IMR-90 (cell line): ENCODE data around the gene ARHGAP5. TPM values are rescaled to one million over a fixed set of nuclear protein-coding genes. Genes with fewer than 3 reads are reported as not detected.
A peak's percentile ranks its signal among the peaks of the same experiment; 100 is the strongest.

ENCODE experiments used
- ATAC-seq: fragments of 200-7000 bp; cut with Tn5 transposase; 2 replicates; pipeline ENCODE4 v1.9.1; 2020; ENCODE audit warnings: low read depth, mild to moderate bottlenecking, moderate library complexity
- BruUV-seq: library from RNA; stranded (reverse); fragments of 400-500 nt; replicated peaks from 2 replicates; lab custom pipeline; 2021; lab: Mats Ljungman, UMichigan
- CTCF ChIA-PET: fragments of 300-600 bp; formaldehyde crosslinking; extraction: SDS; loops from one replicate; lab custom pipeline; 2021; ENCODE audit warnings: antibody characterized with exemption; lab: Yijun Ruan, JAX
- POLR2A ChIA-PET: fragments of 300-600 bp; sonication (Branson Sonifier 250); formaldehyde crosslinking; loops from one replicate; lab custom pipeline; 2022; ENCODE audit warnings: antibody characterized with exemption; ENCODE audit not compliant: unreplicated experiment; lab: Charles Lee
- DNase-seq: peaks from one replicate; pipeline ENCODE4 v3.0.0; 2013
- H2AFZ ChIP-seq: replicated peaks from 2 replicates; pipeline ENCODE3; 2013; ENCODE audit warnings: low read length, mild to moderate bottlenecking; ENCODE audit not compliant: poor library complexity
- H2AK5ac ChIP-seq: 2 replicates; pipeline ENCODE4 v1.6.1; 2013; ENCODE audit warnings: low read depth, low read length, inconsistent platforms
- H2AK9ac ChIP-seq: replicated peaks from 2 replicates; pipeline ENCODE3; 2013; ENCODE audit warnings: mild to moderate bottlenecking, low read depth, low read length, moderate library complexity; ENCODE audit not compliant: poor library complexity
- H2BK120ac ChIP-seq: 2 replicates; pipeline ENCODE4 v1.6.1; 2013; ENCODE audit warnings: low read depth, low read length, inconsistent platforms
- H2BK15ac ChIP-seq: 3 replicates; pipeline ENCODE4 v1.6.1; 2013; ENCODE audit warnings: low read depth, low read length, inconsistent platforms
- H2BK20ac ChIP-seq: 2 replicates; pipeline ENCODE4 v1.6.1; 2013; ENCODE audit warnings: low read depth, mild to moderate bottlenecking, inconsistent platforms, low read length, moderate library complexity
- H2BK5ac ChIP-seq: 2 replicates; pipeline ENCODE4 v1.6.1; 2013; ENCODE audit warnings: mild to moderate bottlenecking, low read depth, low read length, inconsistent platforms; ENCODE audit not compliant: poor library complexity, severe bottlenecking
- H3K14ac ChIP-seq: replicated peaks from 2 replicates; pipeline ENCODE4 v1.6.1; 2013; ENCODE audit warnings: low read depth, low read length, inconsistent platforms
- H3K18ac ChIP-seq: 2 replicates; pipeline ENCODE4 v1.6.1; 2013; ENCODE audit warnings: low read depth, low read length, control low read depth
- H3K23ac ChIP-seq: 2 replicates; pipeline ENCODE4 v1.6.1; 2013; ENCODE audit warnings: low read depth, low read length, inconsistent platforms
- H3K27ac ChIP-seq: 2 replicates; pipeline ENCODE4 v1.5.1; 2013; ENCODE audit warnings: mild to moderate bottlenecking, control low read depth, low read length; ENCODE audit not compliant: insufficient read depth
- H3K27me3 ChIP-seq: 2 replicates; pipeline ENCODE4 v1.6.1; 2013; ENCODE audit warnings: low read length; ENCODE audit not compliant: control insufficient read depth, insufficient read depth
- H3K36me3 ChIP-seq: 2 replicates; pipeline ENCODE4 v1.6.1; 2013; ENCODE audit warnings: low read length, mixed read lengths; ENCODE audit not compliant: control insufficient read depth, insufficient read depth
- H3K4ac ChIP-seq: 2 replicates; pipeline ENCODE4 v1.6.1; 2013; ENCODE audit warnings: low read depth, low read length, inconsistent platforms
- H3K4me1 ChIP-seq: 2 replicates; pipeline ENCODE4 v1.6.1; 2013; ENCODE audit warnings: low read length, mixed read lengths; ENCODE audit not compliant: control insufficient read depth, insufficient read depth
- H3K4me2 ChIP-seq: 2 replicates; pipeline ENCODE4 v1.6.1; 2013; ENCODE audit warnings: low read depth, mild to moderate bottlenecking, control low read depth, low read length, moderate library complexity
- H3K4me3 ChIP-seq: 2 replicates; pipeline ENCODE4 v1.5.1; 2013; ENCODE audit warnings: low read depth, mild to moderate bottlenecking, control low read depth, low read length, moderate library complexity; ENCODE audit not compliant: insufficient read depth
- H3K56ac ChIP-seq: 2 replicates; pipeline ENCODE4 v1.6.1; 2013; ENCODE audit warnings: low read length, inconsistent platforms; ENCODE audit not compliant: insufficient read depth; ENCODE audit errors: extremely low read depth
- H3K79me1 ChIP-seq, 2 experiments: 2 replicates each; pipeline ENCODE4 v1.6.1; 2013; ENCODE audit warnings: low read length in 2 of 2, inconsistent platforms in 1 of 2, low read depth in 1 of 2
- H3K9ac ChIP-seq: 2 replicates; pipeline ENCODE4 v1.6.1; 2013; ENCODE audit warnings: low read depth, low read length, control low read depth
- H3K9me1 ChIP-seq: 2 replicates; pipeline ENCODE4 v1.6.1; 2013; ENCODE audit warnings: low read length, inconsistent platforms; ENCODE audit not compliant: insufficient read depth
- H3K9me3 ChIP-seq: 2 replicates; pipeline ENCODE4 v1.6.1; 2013; ENCODE audit warnings: low read length; ENCODE audit not compliant: control insufficient read depth, insufficient read depth
- H4K20me1 ChIP-seq: 2 replicates; pipeline ENCODE4 v1.6.1; 2013; ENCODE audit warnings: low read length, inconsistent platforms; ENCODE audit not compliant: insufficient read depth
- H4K5ac ChIP-seq: 2 replicates; pipeline ENCODE4 v1.6.1; 2013; ENCODE audit warnings: mild to moderate bottlenecking, low read depth, low read length, control low read depth
- H4K8ac ChIP-seq, 2 experiments: 2 replicates each; pipeline ENCODE4 v1.6.1; 2013; ENCODE audit warnings: low read depth in 2 of 2, low read length in 2 of 2, control low read depth in 1 of 2, inconsistent platforms in 1 of 2
- H4K91ac ChIP-seq: 2 replicates; pipeline ENCODE4 v1.6.1; 2013; ENCODE audit warnings: low read depth, low read length, inconsistent platforms; ENCODE audit not compliant: insufficient read depth
- BHLHE40 ChIP-seq: fragments of 150-350 bp; IDR thresholded peaks from 2 replicates; pipeline ENCODE4 v1.6.1; 2016; ENCODE audit warnings: mild to moderate bottlenecking, low read depth, low read length
- CEBPB ChIP-seq: IDR thresholded peaks from 2 replicates; pipeline ENCODE4 v1.6.1; 2012; ENCODE audit warnings: low read depth, low read length, improper control_type of control experiment
- MAFK ChIP-seq: IDR thresholded peaks from 2 replicates; pipeline ENCODE4 v1.6.1; 2012; ENCODE audit warnings: low read depth, low read length, improper control_type of control experiment
- whole genome bisulfite sequencing, 2 experiments: methylation state at CpG; one replicate each; pipeline versions ENCODE4 v1.1.5 to v1.1.7; 2013; ENCODE audit warnings: missing lambda C conversion rate in 2 of 2; ENCODE audit not compliant: insufficient read length in 1 of 2; ENCODE audit errors: extremely low coverage in 2 of 2; 5-methylcytosine and 5-hydroxymethylcytosine counted together
- dilution Hi-C: fragments of 300-500 bp; cut with HindIII; formaldehyde crosslinking; loops from one replicate; pipeline ENCODE4 v1.14.3; 2018; ENCODE audit warnings: low sequenced_read_pairs; ENCODE audit not compliant: unreplicated experiment
- in situ Hi-C: fragments of 300-500 bp; cut with MboI; formaldehyde crosslinking; loops from 3 replicates; pipeline ENCODE4 v1.14.3; 2019; ENCODE audit warnings: low sequenced_read_pairs, inconsistent platforms, mixed read lengths
- intact Hi-C: fragments of 100-400 bp; cut with micrococcal nuclease; formaldehyde crosslinking; loops from 2 replicates; pipeline ENCODE4 v1.10.0; 2022
- polyA plus RNA-seq, 3 experiments: library from polyadenylated mRNA; depleted of rRNA; stranded (reverse); fragments of >200 nt; gene quantifications; 2 replicates each; pipeline ENCODE4 v1.2.3, GENCODE V29; 2012; ENCODE audit warnings: low replicate concordance in 1 of 3
- total RNA-seq: library from RNA; depleted of rRNA; stranded (reverse); fragments of >200 nt; gene quantifications from 2 replicates; pipeline ENCODE4 v1.2.3, GENCODE V29; 2012

The ARHGAP5 gene
- total and polyA plus RNA-seq, 2 of the 4 experiments (the other 2 are of a cell fraction): 7.4 to 45.3 TPM

DNA sequence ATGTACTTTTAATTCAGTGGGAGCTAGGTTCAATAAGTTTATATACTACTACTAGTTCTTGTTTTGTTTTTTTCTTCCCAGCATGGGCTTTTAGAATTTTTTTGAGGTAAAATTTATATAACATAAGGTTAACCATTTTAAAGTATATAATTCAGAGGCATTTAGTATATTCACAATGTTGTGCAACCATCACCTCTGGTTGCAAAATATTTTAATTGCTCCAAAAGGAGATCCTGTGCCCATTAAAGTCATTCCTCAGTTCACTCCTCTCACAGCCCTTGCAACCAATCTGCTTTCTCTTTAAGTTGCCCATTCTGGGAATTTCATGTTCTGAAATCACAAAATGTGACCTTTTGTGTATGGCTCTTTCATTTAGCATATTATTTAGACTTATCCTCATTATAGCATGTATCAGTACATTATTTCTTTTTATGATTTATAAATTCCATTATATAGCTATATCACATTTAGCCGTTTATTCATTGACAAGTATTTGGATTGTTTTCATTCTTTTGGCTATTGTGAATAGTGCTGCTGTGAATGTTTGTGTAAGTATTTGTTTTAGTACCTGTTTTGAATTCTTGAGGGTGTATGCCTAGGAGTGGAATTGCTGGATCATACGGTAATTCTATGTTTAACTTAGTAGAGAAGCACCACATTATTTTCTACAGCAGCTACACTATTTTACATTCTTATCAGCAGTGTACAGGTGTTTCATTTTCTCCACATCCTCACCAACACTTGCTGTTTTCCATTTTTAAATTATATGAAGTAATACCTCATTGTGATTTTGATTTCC, 59.1 kb downstream of the ARHGAP5 start:
- Histone ChIP-seq H4K5ac (no peak overlapping the region), H3K56ac (no peak overlapping the region), H3K9me1 (no peaks in the 10 kb centered on the region), H2BK5ac (no peak overlapping the region), H3K4ac (no peak overlapping the region), H4K20me1 (peaks cover 12% of the 10 kb centered on the region; the same call in 1 of the 2 replicates), H2BK20ac (no peak overlapping the region), H3K4me1 (peaks cover 3% of the 10 kb centered on the region), H3K9me3 (peaks cover 4% of the 10 kb centered on the region; the same call in 1 of the 2 replicates), H3K79me1 (peaks cover 0 to 16% of the 10 kb centered on the region in 2 experiments; a peak in 1 of 4 replicates), H3K4me2 (no peak overlapping the region), H2AFZ (no peak overlapping the region), H2AK9ac (no peak overlapping the region), H4K91ac (no peak overlapping the region), H3K4me3 (no peak overlapping the region), H2AK5ac (no peak overlapping the region), H2BK120ac (no peak overlapping the region), H3K36me3 (no peaks in the 10 kb centered on the region; the same call in 1 of the 2 replicates), H3K18ac (no peak overlapping the region), H3K9ac (no peak overlapping the region), H3K23ac (no peak overlapping the region), H3K27ac (no peak overlapping the region), H3K14ac (no peak overlapping the region), H4K8ac (no peak overlapping the region), H3K27me3 (no peaks in the 10 kb centered on the region), H2BK15ac (no peak overlapping the region)
- ChIA-PET POLR2A (no interaction called here), CTCF (interaction anchor here (1.2 kb wide), 1 partner anchor 180 kb away, joined by 3 read pairs; no protein-coding TSS in a partner anchor)
- DNase-seq (no peak), ATAC-seq (no peak)
- BruUV-seq: no TSS peak
- intact Hi-C loops (no loop called here), dilution Hi-C loops (no loop called here), in situ Hi-C loops (no loop called here)
- WGBS, 2 experiments: no CpG with 5 or more reads among the region's 2 CpGs
- no peak for TF ChIP-seq MAFK
- TF ChIP-seq CEBPB: peak; percentile 51
- no peak for TF ChIP-seq BHLHE40
